Liver (tissue), 9 donors: ENCODE data around the gene CLEC16A. TPM values are rescaled to one million over a fixed set of nuclear protein-coding genes. Genes with fewer than 3 reads are reported as not detected.

Experiments
- DNase-seq: peaks from one replicate; pipeline ENCODE4 v3.0.0-alpha.2; 2017; ENCODE audit warnings: low spot score
- H3K27ac ChIP-seq, 2 donors: one replicate each; pipeline ENCODE4 v1.7.0; 2013; ENCODE audit warnings: inconsistent platforms in 2 of 2, low read length in 2 of 2, control low read depth in 1 of 2, low read depth in 1 of 2, mild to moderate bottlenecking in 1 of 2
- H3K27me3 ChIP-seq, 4 donors: one replicate each; pipeline versions ENCODE4 v1.6.1 to v1.7.0; 2013; ENCODE audit warnings: low read length in 3 of 4, inconsistent platforms in 1 of 4, mild to moderate bottlenecking in 1 of 4, moderate library complexity in 1 of 4; ENCODE audit not compliant: control insufficient read depth in 4 of 4, insufficient read depth in 4 of 4
- H3K36me3 ChIP-seq, 4 donors: one replicate each; pipeline versions ENCODE4 v1.6.1 to v1.7.0; 2013; ENCODE audit warnings: low read length in 3 of 4, mild to moderate bottlenecking in 3 of 4, low read depth in 1 of 4, moderate library complexity in 1 of 4; ENCODE audit not compliant: control insufficient read depth in 4 of 4, insufficient read depth in 3 of 4
- H3K4me1 ChIP-seq, 4 donors: one replicate each; pipeline versions ENCODE4 v1.6.1 to v1.7.0; 2013; ENCODE audit warnings: low read length in 3 of 4, mild to moderate bottlenecking in 3 of 4, moderate library complexity in 1 of 4; ENCODE audit not compliant: control insufficient read depth in 4 of 4, insufficient read depth in 4 of 4
- H3K4me3 ChIP-seq, 3 donors: one replicate each; pipeline versions ENCODE4 v1.6.1 to v1.7.0; 2013; ENCODE audit warnings: low read length in 3 of 3, control low read depth in 1 of 3, low read depth in 1 of 3, mild to moderate bottlenecking in 1 of 3
- H3K9ac ChIP-seq, 2 donors: one replicate each; pipeline ENCODE4 v1.7.0; 2013; ENCODE audit warnings: low read length in 2 of 2, mild to moderate bottlenecking in 2 of 2, moderate library complexity in 2 of 2, control low read depth in 1 of 2, low read depth in 1 of 2
- H3K9me3 ChIP-seq, 4 donors: one replicate each; pipeline versions ENCODE4 v1.6.1 to v1.7.0; 2013; ENCODE audit warnings: low read length in 3 of 4; ENCODE audit not compliant: control insufficient read depth in 4 of 4
- EGR1 ChIP-seq, 2 donors: IDR thresholded peaks; 2 replicates each; pipeline ENCODE4 v1.6.1; 2016 to 2018; ENCODE audit warnings: antibody characterized with exemption in 2 of 2, low read depth in 2 of 2
- FOXA1 ChIP-seq: IDR thresholded peaks from 2 replicates; pipeline ENCODE4 v1.6.1; 2016; ENCODE audit warnings: antibody characterized with exemption
- FOXA2 ChIP-seq: IDR thresholded peaks from 2 replicates; pipeline ENCODE4 v1.6.1; 2016; ENCODE audit warnings: antibody characterized with exemption
- GABPA ChIP-seq, 2 donors: IDR thresholded peaks in 1 of 2; conservative IDR thresholded peaks in 1 of 2; 2 replicates each; pipeline ENCODE4 v1.6.1; 2016; ENCODE audit warnings: antibody characterized with exemption in 2 of 2, mild to moderate bottlenecking in 1 of 2, moderate library complexity in 1 of 2
- HNF4A ChIP-seq, 2 donors: conservative IDR thresholded peaks; 2 replicates each; pipeline ENCODE4 v1.6.1; 2016; ENCODE audit warnings: antibody characterized with exemption in 2 of 2, mild to moderate bottlenecking in 2 of 2
- HNF4G ChIP-seq: IDR thresholded peaks from 2 replicates; pipeline ENCODE4 v1.6.1; 2016; ENCODE audit warnings: antibody characterized with exemption
- JUND ChIP-seq, 2 donors: IDR thresholded peaks; 2 replicates each; pipeline ENCODE4 v1.6.1; 2016; ENCODE audit warnings: antibody characterized with exemption in 2 of 2
- NR2F2 ChIP-seq: IDR thresholded peaks from 2 replicates; pipeline ENCODE4 v1.6.1; 2016; ENCODE audit warnings: antibody characterized with exemption
- RAD21 ChIP-seq, 2 donors: IDR thresholded peaks; 2 replicates each; pipeline ENCODE4 v1.6.1; 2016; ENCODE audit warnings: antibody characterized with exemption in 2 of 2, mild to moderate bottlenecking in 2 of 2
- RXRA ChIP-seq, 2 donors: IDR thresholded peaks; 2 replicates each; pipeline ENCODE4 v1.6.1; 2017 to 2018; ENCODE audit warnings: antibody characterized with exemption in 2 of 2, mild to moderate bottlenecking in 1 of 2
- SP1 ChIP-seq: IDR thresholded peaks from 2 replicates; pipeline ENCODE4 v1.6.1; 2018; ENCODE audit warnings: antibody characterized with exemption, mild to moderate bottlenecking
- TAF1 ChIP-seq: conservative IDR thresholded peaks from 2 replicates; pipeline ENCODE4 v1.6.1; 2016; ENCODE audit warnings: antibody characterized with exemption, mild to moderate bottlenecking
- YY1 ChIP-seq: IDR thresholded peaks from 2 replicates; pipeline ENCODE4 v1.6.1; 2016; ENCODE audit warnings: antibody characterized with exemption, mild to moderate bottlenecking
- WGBS: extraction: QIAGEN DNeasy Blood & Tissue Kit; methylation state at CpG from one replicate; pipeline ENCODE4 v1.1.7; 2013; 5-methylcytosine and 5-hydroxymethylcytosine counted together
- polyA plus RNA-seq, 2 donors: library from polyadenylated mRNA; stranded (reverse) in 1 of 2; unstranded in 1 of 2; fragments of 200-250 nt in 1 of 2; fragments of >200 nt in 1 of 2; fragmentation: Nextera tagmentation in 1 of 2; extraction: Ambion mirVana in 1 of 2; gene quantifications; one replicate each; pipeline versions ENCODE4 v1.2.1 to v1.2.3, GENCODE V29; 2013 to 2015
- total RNA-seq, 2 donors: library from RNA; depleted of rRNA; stranded (reverse); fragments of >200 nt; gene quantifications; one replicate each; pipeline ENCODE4 v1.2.3, GENCODE V29; 2014
- TF ChIP-seq, protein P1 (sequence below): IDR thresholded peaks from 2 replicates; pipeline ENCODE4 v1.6.1; 2016; ENCODE audit warnings: antibody characterized with exemption
- TF ChIP-seq, protein P2 (sequence below): IDR thresholded peaks from 2 replicates; pipeline ENCODE4 v1.6.1; 2016; ENCODE audit warnings: antibody characterized with exemption
- TF ChIP-seq, protein P3 (sequence below): IDR thresholded peaks from 2 replicates; pipeline ENCODE4 v1.6.1; 2016; ENCODE audit warnings: antibody characterized with exemption
- TF ChIP-seq, protein P4 (sequence below): IDR thresholded peaks from 2 replicates; pipeline ENCODE4 v1.6.1; 2016; ENCODE audit warnings: antibody characterized with exemption, mild to moderate bottlenecking
- TF ChIP-seq, protein P5 (sequence below): fragments of 150-350 bp; IDR thresholded peaks from 2 replicates; pipeline ENCODE4 v1.5.1; 2017; ENCODE audit warnings: improper control_type of control experiment, low read depth, low read length; ENCODE audit not compliant: missing input control
- donor health status: healthy.
- donor health status: healthy.
- donor health status: healthy.
- donor health status: healthy.
- donor health status: healthy.

CLEC16A gene
- total and polyA plus RNA-seq, 4 donors, result 9.7 to 23.0 (median 17.4) TPM

DNA sequence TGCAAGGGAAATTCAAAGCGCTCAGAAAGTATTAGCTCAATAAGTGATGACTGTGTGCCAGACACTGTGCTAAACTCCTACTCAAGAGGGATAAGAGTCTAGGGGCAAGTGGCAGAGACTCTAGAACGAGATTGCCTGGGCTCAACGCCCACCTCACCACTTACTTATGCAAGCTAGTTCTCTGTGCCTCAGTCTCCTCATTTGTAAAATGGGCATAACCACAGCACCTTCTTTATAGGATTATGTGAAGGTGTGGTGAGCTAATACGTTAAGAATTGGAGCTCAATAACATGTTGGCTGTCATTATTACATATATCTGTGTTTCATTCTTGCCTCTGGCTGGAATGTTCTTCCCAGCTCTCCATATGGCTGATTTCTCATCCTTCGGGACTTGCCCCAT is 17.5 kb upstream of the CLEC16A start:
- H3K9ac ChIP-seq, result no peak overlapping the region
- H3K27ac ChIP-seq, result peak overlapping the region in 1 of 2 donors; percentile 15
- no peaks in the 10 kb centered on the region for H3K9me3 ChIP-seq
- 76% methylated on average over 5 of the region's 5 CpGs for WGBS
- peaks cover 1 to 9% (median 4%) of the 10 kb centered on the region in 4 donors for H3K36me3 ChIP-seq
- DNase-seq, result no peak
- peaks cover 19 to 95% (median 79%) of the 10 kb centered on the region in 4 donors for H3K4me1 ChIP-seq
- peak overlapping the region in 1 of 3 donors; percentile 14 for H3K4me3 ChIP-seq
- TF ChIP-seq, protein P1, sequence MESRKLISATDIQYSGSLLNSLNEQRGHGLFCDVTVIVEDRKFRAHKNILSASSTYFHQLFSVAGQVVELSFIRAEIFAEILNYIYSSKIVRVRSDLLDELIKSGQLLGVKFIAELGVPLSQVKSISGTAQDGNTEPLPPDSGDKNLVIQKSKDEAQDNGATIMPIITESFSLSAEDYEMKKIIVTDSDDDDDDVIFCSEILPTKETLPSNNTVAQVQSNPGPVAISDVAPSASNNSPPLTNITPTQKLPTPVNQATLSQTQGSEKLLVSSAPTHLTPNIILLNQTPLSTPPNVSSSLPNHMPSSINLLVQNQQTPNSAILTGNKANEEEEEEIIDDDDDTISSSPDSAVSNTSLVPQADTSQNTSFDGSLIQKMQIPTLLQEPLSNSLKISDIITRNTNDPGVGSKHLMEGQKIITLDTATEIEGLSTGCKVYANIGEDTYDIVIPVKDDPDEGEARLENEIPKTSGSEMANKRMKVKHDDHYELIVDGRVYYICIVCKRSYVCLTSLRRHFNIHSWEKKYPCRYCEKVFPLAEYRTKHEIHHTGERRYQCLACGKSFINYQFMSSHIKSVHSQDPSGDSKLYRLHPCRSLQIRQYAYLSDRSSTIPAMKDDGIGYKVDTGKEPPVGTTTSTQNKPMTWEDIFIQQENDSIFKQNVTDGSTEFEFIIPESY, result no peak
- no peak for TF ChIP-seq JUND (IDR thresholded peaks at IDR 0.05)
- TF ChIP-seq TAF1, result no peak
- TF ChIP-seq, protein P2, sequence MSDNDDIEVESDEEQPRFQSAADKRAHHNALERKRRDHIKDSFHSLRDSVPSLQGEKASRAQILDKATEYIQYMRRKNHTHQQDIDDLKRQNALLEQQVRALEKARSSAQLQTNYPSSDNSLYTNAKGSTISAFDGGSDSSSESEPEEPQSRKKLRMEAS, result no peak
- TF ChIP-seq RAD21 (IDR thresholded peaks at IDR 0.05), result no peak
- TF ChIP-seq, protein P3, sequence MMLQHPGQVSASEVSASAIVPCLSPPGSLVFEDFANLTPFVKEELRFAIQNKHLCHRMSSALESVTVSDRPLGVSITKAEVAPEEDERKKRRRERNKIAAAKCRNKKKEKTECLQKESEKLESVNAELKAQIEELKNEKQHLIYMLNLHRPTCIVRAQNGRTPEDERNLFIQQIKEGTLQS, result no peak
- TF ChIP-seq, protein P4, sequence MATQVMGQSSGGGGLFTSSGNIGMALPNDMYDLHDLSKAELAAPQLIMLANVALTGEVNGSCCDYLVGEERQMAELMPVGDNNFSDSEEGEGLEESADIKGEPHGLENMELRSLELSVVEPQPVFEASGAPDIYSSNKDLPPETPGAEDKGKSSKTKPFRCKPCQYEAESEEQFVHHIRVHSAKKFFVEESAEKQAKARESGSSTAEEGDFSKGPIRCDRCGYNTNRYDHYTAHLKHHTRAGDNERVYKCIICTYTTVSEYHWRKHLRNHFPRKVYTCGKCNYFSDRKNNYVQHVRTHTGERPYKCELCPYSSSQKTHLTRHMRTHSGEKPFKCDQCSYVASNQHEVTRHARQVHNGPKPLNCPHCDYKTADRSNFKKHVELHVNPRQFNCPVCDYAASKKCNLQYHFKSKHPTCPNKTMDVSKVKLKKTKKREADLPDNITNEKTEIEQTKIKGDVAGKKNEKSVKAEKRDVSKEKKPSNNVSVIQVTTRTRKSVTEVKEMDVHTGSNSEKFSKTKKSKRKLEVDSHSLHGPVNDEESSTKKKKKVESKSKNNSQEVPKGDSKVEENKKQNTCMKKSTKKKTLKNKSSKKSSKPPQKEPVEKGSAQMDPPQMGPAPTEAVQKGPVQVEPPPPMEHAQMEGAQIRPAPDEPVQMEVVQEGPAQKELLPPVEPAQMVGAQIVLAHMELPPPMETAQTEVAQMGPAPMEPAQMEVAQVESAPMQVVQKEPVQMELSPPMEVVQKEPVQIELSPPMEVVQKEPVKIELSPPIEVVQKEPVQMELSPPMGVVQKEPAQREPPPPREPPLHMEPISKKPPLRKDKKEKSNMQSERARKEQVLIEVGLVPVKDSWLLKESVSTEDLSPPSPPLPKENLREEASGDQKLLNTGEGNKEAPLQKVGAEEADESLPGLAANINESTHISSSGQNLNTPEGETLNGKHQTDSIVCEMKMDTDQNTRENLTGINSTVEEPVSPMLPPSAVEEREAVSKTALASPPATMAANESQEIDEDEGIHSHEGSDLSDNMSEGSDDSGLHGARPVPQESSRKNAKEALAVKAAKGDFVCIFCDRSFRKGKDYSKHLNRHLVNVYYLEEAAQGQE, result no peak
- TF ChIP-seq HNF4G, result no peak
- TF ChIP-seq NR2F2, result no peak
- TF ChIP-seq FOXA1, result no peak
- no peak for TF ChIP-seq EGR1 (IDR thresholded peaks at IDR 0.05; ENCODE audit: low read depth in 2 of 2)
- TF ChIP-seq FOXA2, result no peak
- no peak for TF ChIP-seq YY1
- TF ChIP-seq, protein P5, sequence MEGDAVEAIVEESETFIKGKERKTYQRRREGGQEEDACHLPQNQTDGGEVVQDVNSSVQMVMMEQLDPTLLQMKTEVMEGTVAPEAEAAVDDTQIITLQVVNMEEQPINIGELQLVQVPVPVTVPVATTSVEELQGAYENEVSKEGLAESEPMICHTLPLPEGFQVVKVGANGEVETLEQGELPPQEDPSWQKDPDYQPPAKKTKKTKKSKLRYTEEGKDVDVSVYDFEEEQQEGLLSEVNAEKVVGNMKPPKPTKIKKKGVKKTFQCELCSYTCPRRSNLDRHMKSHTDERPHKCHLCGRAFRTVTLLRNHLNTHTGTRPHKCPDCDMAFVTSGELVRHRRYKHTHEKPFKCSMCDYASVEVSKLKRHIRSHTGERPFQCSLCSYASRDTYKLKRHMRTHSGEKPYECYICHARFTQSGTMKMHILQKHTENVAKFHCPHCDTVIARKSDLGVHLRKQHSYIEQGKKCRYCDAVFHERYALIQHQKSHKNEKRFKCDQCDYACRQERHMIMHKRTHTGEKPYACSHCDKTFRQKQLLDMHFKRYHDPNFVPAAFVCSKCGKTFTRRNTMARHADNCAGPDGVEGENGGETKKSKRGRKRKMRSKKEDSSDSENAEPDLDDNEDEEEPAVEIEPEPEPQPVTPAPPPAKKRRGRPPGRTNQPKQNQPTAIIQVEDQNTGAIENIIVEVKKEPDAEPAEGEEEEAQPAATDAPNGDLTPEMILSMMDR, result no peak
- no peak for TF ChIP-seq RXRA (IDR thresholded peaks at IDR 0.05)
- TF ChIP-seq GABPA (IDR thresholded peaks at IDR 0.05 in 1 of 2, conservative IDR thresholded peaks at IDR 0.05 in 1 of 2), result no peak
- TF ChIP-seq HNF4A (conservative IDR thresholded peaks at IDR 0.05), result no peak
- no peak for TF ChIP-seq SP1
- no peaks in the 10 kb centered on the region for H3K27me3 ChIP-seq
